Right lobe of liver (tissue), 6 donors: Measurements from ENCODE around the gene NKAPL. TPM values are rescaled to one million over a fixed set of nuclear protein-coding genes. Genes with fewer than 3 reads are reported as not detected.

ENCODE experiments used
- ATAC-seq, 4 donors: fragments of 200-7000 bp; cut with Tn5 transposase; one replicate each; pipeline ENCODE4 v1.9.1; 2020; ENCODE audit warnings: mild to moderate bottlenecking in 4 of 4, moderate library complexity in 4 of 4
- DNase-seq, 3 donors: peaks; one replicate each; pipeline ENCODE4 v3.0.0-alpha.2; 2020
- H3K27ac ChIP-seq, 3 donors: fragments of 200-600 bp; one replicate each; pipeline ENCODE4 v1.8.0; 2022
- H3K27me3 ChIP-seq, 2 donors: fragments of 200-600 bp; one replicate each; pipeline ENCODE4 v1.8.0; 2022
- H3K36me3 ChIP-seq, 4 donors: fragments of 200-600 bp; sonication (generic) in 1 of 4; one replicate each; pipeline versions ENCODE4 v1.5.1 to v1.8.0; 2017 to 2022; ENCODE audit warnings: control low read depth in 1 of 4
- H3K4me1 ChIP-seq, 4 donors: fragments of 200-600 bp; sonication (generic) in 1 of 4; one replicate each; pipeline versions ENCODE4 v1.5.1 to v1.8.0; 2017 to 2022; ENCODE audit warnings: control low read depth in 1 of 4
- H3K4me3 ChIP-seq, 3 donors: fragments of 200-600 bp; one replicate each; pipeline ENCODE4 v1.8.0; 2022
- H3K9me3 ChIP-seq, 4 donors: fragments of 200-600 bp; sonication (generic) in 1 of 4; one replicate each; pipeline versions ENCODE4 v1.5.1 to v1.8.0; 2017 to 2022; ENCODE audit warnings: control low read depth in 1 of 4
- CTCF ChIP-seq, 4 donors: fragments of 200-600 bp in 3 of 4; fragments of 450-650 bp in 1 of 4; IDR thresholded peaks; one replicate each; pipeline versions ENCODE4 v1.5.1 to v1.8.0; 2016 to 2022; ENCODE audit warnings: antibody characterized with exemption in 4 of 4, mild to moderate bottlenecking in 2 of 4
- POLR2A ChIP-seq: fragments of 450-650 bp; IDR thresholded peaks from one replicate; pipeline ENCODE4 v1.6.1; 2017; ENCODE audit warnings: antibody characterized with exemption, mild to moderate bottlenecking
- WGBS: methylation state at CpG from one replicate; pipeline ENCODE4 v1.1.6; 2018; ENCODE audit warnings: low coverage, low lambda C conversion rate; ENCODE audit not compliant: insufficient coverage; ENCODE audit errors: missing lambda C conversion rate; 5-methylcytosine and 5-hydroxymethylcytosine counted together
- intact Hi-C, 2 donors: fragments of 100-400 bp; cut with DNase I; formaldehyde crosslinking; loops; one replicate each; pipeline versions ENCODE4 v1.11.2 to v1.14.1; 2022
- long read RNA-seq: library from polyadenylated mRNA; unstranded; transcript quantifications from one replicate; pipeline ENCODE4 v2.0.0, GENCODE V29; 2019
- total RNA-seq, 6 experiments: library from RNA; depleted of rRNA in 2 of 6; stranded (reverse); fragments of >200 nt in 2 of 6; fragmentation: NEBNext Ultra II Directional in 3 of 6; extraction: Animal tissue kit (Norgen Biotek cat#: 25700) in 3 of 6; gene quantifications; one replicate each; pipeline versions ENCODE4 v1.1.0 to v1.2.4, GENCODE V29; 2016 to 2023
- donor health status: DM: no; HTN: yes; CAD: no.
- donor health status: DM: no; HTN: no; CAD: no.
- donor health status: DM: no; HTN: no; CAD: no.
- donor health status: DM: no; HTN: yes; CAD: no.
- donor health status: DM: no; HTN: yes; CAD: no.

Gene NKAPL
- total RNA-seq, result 1 to 10 TPM in 1 of 6 experiments, under 1 TPM in 5; 0.15 to 1.0 (median 0.36) TPM
- long read RNA-seq, partial matches to known transcripts, result 0 of 2 reads
- long read RNA-seq, other reads (novel, unspliced or antisense), result 0 of 2 reads

- ATAC-seq (peak; percentile 58 to 86 (median 80)), DNase-seq (peak; percentile 51 to 78 (median 65))
- Histone ChIP-seq H3K4me1 (peaks cover 0 to 3% (median 0%) of the 10 kb centered on the region in 4 donors), H3K27me3 (no peaks in the 10 kb centered on the region), H3K27ac (peak within 1 kb of the TSS in 1 of 3 donors; percentile 3), H3K36me3 (no peaks in the 10 kb centered on the region), H3K9me3 (no peaks in the 10 kb centered on the region), H3K4me3 (peak within 1 kb of the TSS; percentile 16 to 53 (median 32))
- intact Hi-C loops, result no loop called here
- TF ChIP-seq CTCF (IDR thresholded peaks at IDR 0.05), result no peak
- TF ChIP-seq POLR2A, result no peak
- 43% methylated on average over 26 of the region's 58 CpGs for WGBS
These were observed at the start of gene NKAPL for GRCh38 chr6:28258877-28259777. NKAPL (plus strand) TSS chr6:28259297; CDS start chr6:28259372, 75 bp downstream.

GRCh38 chr6:28209753-28210535 lies 49.2 kb upstream of the NKAPL start:
- DNase-seq (no peak), ATAC-seq (no peak)
- peaks cover 6 to 53% of the 10 kb centered on the region in 2 donors for H3K27me3 ChIP-seq
- H3K4me1 ChIP-seq, result peaks cover 0 to 7% (median 2%) of the 10 kb centered on the region in 4 donors
- WGBS, result 38% methylated on average over 7 of the region's 7 CpGs
- no peak overlapping the region for H3K27ac ChIP-seq
- H3K4me3 ChIP-seq, result no peak overlapping the region
- intact Hi-C loops, result no loop called here
- H3K36me3 ChIP-seq, result no peaks in the 10 kb centered on the region
- no peaks in the 10 kb centered on the region for H3K9me3 ChIP-seq
- no peak for TF ChIP-seq POLR2A
- no peak for TF ChIP-seq CTCF (IDR thresholded peaks at IDR 0.05)

- no peak overlapping the region for H3K27ac ChIP-seq
These were observed 47.1 kb upstream of the NKAPL start for GRCh38 chr6:28211840-28212509.

More at GRCh38 chr6:28211840-28212509, 47.1 kb upstream of the NKAPL start:
- TF ChIP-seq POLR2A (no peak), CTCF (IDR thresholded peaks at IDR 0.05) (no peak)
- no peak overlapping the region for H3K4me3 ChIP-seq
- WGBS, result 9% methylated on average over 15 of the region's 16 CpGs
- no peaks in the 10 kb centered on the region for H3K36me3 ChIP-seq
- H3K4me1 ChIP-seq, result peaks cover 0 to 7% (median 2%) of the 10 kb centered on the region in 4 donors
- intact Hi-C loops, result no loop called here
- no peaks in the 10 kb centered on the region for H3K9me3 ChIP-seq
- DNase-seq (no peak), ATAC-seq (no peak)
- H3K27me3 ChIP-seq, result peaks cover 6 to 53% of the 10 kb centered on the region in 2 donors
